H1 (cell line): ENCODE results near the gene NEUROD1. TPM values are rescaled to one million over a fixed set of nuclear protein-coding genes. Genes with fewer than 3 reads are reported as not detected.

Experiments
- CTCF ChIA-PET: fragments of 300-600 bp; sonication (Branson Sonifier 250); formaldehyde crosslinking; loops from one replicate; lab custom pipeline; 2021; ENCODE audit not compliant: partially characterized antibody; lab: Charles Lee
- POLR2A ChIA-PET: fragments of 300-600 bp; sonication (Branson Sonifier 250); formaldehyde crosslinking; loops from one replicate; lab custom pipeline; 2021; ENCODE audit warnings: inconsistent platforms; ENCODE audit not compliant: partially characterized antibody; lab: Charles Lee
- DNase-seq, 2 experiments: peaks; one replicate each; pipeline versions ENCODE4 v3.0.0 to v3.0.0-alpha.2; 2010 to 2022; ENCODE audit warnings: low spot score in 2 of 2, low read depth in 1 of 2, mixed read lengths in 1 of 2
- FAIRE-seq: peaks from 2 replicates; lab custom pipeline; 2011; peaks lifted over from hg19 to GRCh38; lab: Jason Lieb, UNC
- H2AFZ ChIP-seq: 2 replicates; pipeline ENCODE4 v1.8.1; 2012; ENCODE audit warnings: low read length, inconsistent platforms
- H2AK5ac ChIP-seq: 2 replicates; pipeline ENCODE4 v1.6.1; 2013; ENCODE audit warnings: low read depth, low read length
- H2BK120ac ChIP-seq: replicated peaks from 2 replicates; pipeline ENCODE3; 2013; ENCODE audit warnings: low read depth, low read length, inconsistent platforms
- H2BK12ac ChIP-seq: 2 replicates; pipeline ENCODE4 v1.6.1; 2013; ENCODE audit warnings: low read depth, low read length
- H2BK15ac ChIP-seq: 2 replicates; pipeline ENCODE4 v1.6.1; 2013; ENCODE audit warnings: low read length
- H2BK20ac ChIP-seq: 2 replicates; pipeline ENCODE4 v1.6.1; 2013; ENCODE audit warnings: low read length
- H2BK5ac ChIP-seq: 2 replicates; pipeline ENCODE4 v1.6.1; 2013; ENCODE audit warnings: low read depth, low read length
- H3K14ac ChIP-seq: 2 replicates; pipeline ENCODE4 v1.6.1; 2013; ENCODE audit warnings: inconsistent platforms; ENCODE audit not compliant: insufficient read length
- H3K18ac ChIP-seq: 2 replicates; pipeline ENCODE4 v1.6.1; 2013; ENCODE audit warnings: low read length; ENCODE audit errors: extremely low read depth
- H3K23ac ChIP-seq: 2 replicates; pipeline ENCODE4 v1.6.1; 2013; ENCODE audit warnings: inconsistent platforms; ENCODE audit not compliant: insufficient read length
- H3K23me2 ChIP-seq: 2 replicates; pipeline ENCODE4 v1.6.1; 2013; ENCODE audit warnings: low read depth, low read length
- H3K27ac ChIP-seq: 2 replicates; pipeline ENCODE4 v1.6.1; 2011; ENCODE audit warnings: low read depth, low read length, inconsistent platforms
- H3K27me3 ChIP-seq, 4 experiments: replicated peaks in 1 of 4; 1 replicate in 1 of 4; 2 replicates in 3 of 4; pipeline versions ENCODE4 v1.6.1 to v1.8.1; 2011 to 2013; ENCODE audit warnings: low read length in 3 of 4, mild to moderate bottlenecking in 3 of 4, inconsistent platforms in 2 of 4, mixed read lengths in 2 of 4, moderate library complexity in 1 of 4; ENCODE audit not compliant: control insufficient read depth in 3 of 4, insufficient read depth in 3 of 4; ENCODE audit errors: extremely low read depth in 1 of 4
- H3K36me3 ChIP-seq, 4 experiments: 2 replicates each; pipeline versions ENCODE4 v1.6.1 to v1.8.1; 2011 to 2013; ENCODE audit warnings: mild to moderate bottlenecking in 4 of 4, low read length in 3 of 4, moderate library complexity in 2 of 4, control low read depth in 1 of 4, inconsistent platforms in 1 of 4; ENCODE audit not compliant: insufficient read depth in 4 of 4, control insufficient read depth in 2 of 4
- H3K4ac ChIP-seq: replicated peaks from 2 replicates; pipeline ENCODE3; 2013; ENCODE audit warnings: low read length, low read depth, mixed read lengths, inconsistent platforms; ENCODE audit not compliant: insufficient read length
- H3K4me1 ChIP-seq, 4 experiments: replicated peaks in 1 of 4; 1 replicate in 1 of 4; 2 replicates in 3 of 4; pipeline versions ENCODE4 v1.6.1 to v1.8.1; 2011 to 2013; ENCODE audit warnings: low read length in 3 of 4, inconsistent platforms in 2 of 4, mixed read lengths in 1 of 4; ENCODE audit not compliant: insufficient read depth in 4 of 4, control insufficient read depth in 3 of 4
- H3K4me2 ChIP-seq, 2 experiments: 2 replicates each; pipeline versions ENCODE4 v1.6.1 to v1.8.1; 2011 to 2013; ENCODE audit warnings: low read depth in 2 of 2, low read length in 2 of 2, control low read depth in 1 of 2, inconsistent platforms in 1 of 2, mild to moderate bottlenecking in 1 of 2; ENCODE audit not compliant: insufficient read depth in 1 of 2
- H3K4me3 ChIP-seq, 4 experiments: fragments of 200-600, 300-600 bp in 1 of 4; sonication (generic), shearing (Covaris generic), sonication (Bioruptor Twin) in 1 of 4; 2 replicates each; pipeline versions ENCODE4 v1.5.1 to v1.8.1; 2011 to 2016; ENCODE audit warnings: low read length in 4 of 4, low read depth in 3 of 4, control low read depth in 2 of 4, inconsistent platforms in 2 of 4, mild to moderate bottlenecking in 2 of 4, mixed read lengths in 1 of 4, moderate library complexity in 1 of 4; ENCODE audit not compliant: insufficient read depth in 2 of 4; ENCODE audit errors: extremely low read depth in 1 of 4
- H3K56ac ChIP-seq: replicated peaks from 2 replicates; pipeline ENCODE3; 2013; ENCODE audit warnings: low read depth, mild to moderate bottlenecking, mixed read lengths, low read length, inconsistent platforms; ENCODE audit not compliant: insufficient read length
- H3K79me1 ChIP-seq: 2 replicates; pipeline ENCODE4 v1.6.1; 2013; ENCODE audit warnings: low read depth, low read length, control low read depth
- H3K79me2 ChIP-seq, 2 experiments: 2 replicates each; pipeline versions ENCODE4 v1.6.1 to v1.8.1; 2012 to 2013; ENCODE audit warnings: low read length in 2 of 2, mild to moderate bottlenecking in 2 of 2, inconsistent platforms in 1 of 2; ENCODE audit not compliant: insufficient read depth in 2 of 2, control insufficient read depth in 1 of 2
- H3K9ac ChIP-seq, 4 experiments: replicated peaks in 1 of 4; 1 replicate in 1 of 4; 2 replicates in 3 of 4; pipeline versions ENCODE4 v1.6.1 to v1.8.1; 2011 to 2013; ENCODE audit warnings: low read depth in 3 of 4, low read length in 3 of 4, control low read depth in 2 of 4, mild to moderate bottlenecking in 2 of 4, moderate library complexity in 2 of 4, inconsistent platforms in 1 of 4; ENCODE audit errors: extremely low read depth in 1 of 4
- H3K9me3 ChIP-seq, 2 experiments: 2 replicates each; pipeline versions ENCODE4 v1.6.1 to v1.8.1; 2012 to 2013; ENCODE audit warnings: mild to moderate bottlenecking in 2 of 2, moderate library complexity in 2 of 2, control low read depth in 1 of 2, inconsistent platforms in 1 of 2, low read depth in 1 of 2, low read length in 1 of 2, mixed read lengths in 1 of 2; ENCODE audit not compliant: insufficient read depth in 2 of 2
- H4K20me1 ChIP-seq, 2 experiments: replicated peaks in 1 of 2; 2 replicates each; pipeline versions ENCODE3 to v1.8.1; 2011 to 2013; ENCODE audit warnings: inconsistent platforms in 2 of 2, low read length in 2 of 2, mild to moderate bottlenecking in 1 of 2; ENCODE audit not compliant: insufficient read depth in 2 of 2, control insufficient read depth in 1 of 2
- H4K5ac ChIP-seq: 2 replicates; pipeline ENCODE4 v1.6.1; 2013; ENCODE audit warnings: low read length, low read depth, mixed read lengths, inconsistent platforms; ENCODE audit not compliant: insufficient read length
- H4K8ac ChIP-seq: 2 replicates; pipeline ENCODE4 v1.8.0; 2013; ENCODE audit warnings: mild to moderate bottlenecking, moderate library complexity, low read length, inconsistent platforms; ENCODE audit not compliant: insufficient read depth; ENCODE audit errors: extremely low read depth
- H4K91ac ChIP-seq: replicated peaks from 2 replicates; pipeline ENCODE3; 2013; ENCODE audit warnings: low read length, mixed read lengths, inconsistent platforms; ENCODE audit not compliant: insufficient read length
- BRCA1 ChIP-seq: IDR thresholded peaks from 2 replicates; pipeline ENCODE4 v1.6.1; 2012; ENCODE audit warnings: low read depth, low read length, improper control_type of control experiment
- KDM1A ChIP-seq: fragments of 200-600, 300-600 bp; sonication (generic); IDR thresholded peaks from 2 replicates; pipeline ENCODE4 v1.7.1; 2016; ENCODE audit warnings: mild to moderate bottlenecking, low read length, borderline replicate concordance
- MAX ChIP-seq: IDR thresholded peaks from 2 replicates; pipeline ENCODE4 v1.6.1; 2012; ENCODE audit warnings: inconsistent platforms
- PHF8 ChIP-seq: fragments of 200-600 bp; sonication (generic); conservative IDR thresholded peaks from 2 replicates; pipeline ENCODE4 v1.7.1; 2012; ENCODE audit warnings: low read depth, mild to moderate bottlenecking, inconsistent platforms, low read length, moderate library complexity
- RNF2 ChIP-seq: fragments of 200-900, 300-1000 bp; sonication (generic); IDR thresholded peaks from 2 replicates; pipeline ENCODE4 v1.7.1; 2016; ENCODE audit warnings: borderline replicate concordance, low read depth, mild to moderate bottlenecking, antibody characterized with exemption, low read length; ENCODE audit not compliant: poor library complexity, severe bottlenecking; ENCODE audit errors: missing control alignments
- SAP30 ChIP-seq: fragments of 300-600 bp; sonication (generic); IDR thresholded peaks from 2 replicates; pipeline ENCODE4 v1.7.1; 2012; ENCODE audit warnings: low read length, moderate library complexity, mild to moderate bottlenecking, inconsistent platforms; ENCODE audit not compliant: insufficient read depth, insufficient replicate concordance
- SUZ12 ChIP-seq: fragments of 200-600 bp; sonication (generic); IDR thresholded peaks from 2 replicates; pipeline ENCODE4 v1.6.1; 2012; ENCODE audit warnings: mild to moderate bottlenecking, inconsistent platforms, low read length, moderate library complexity, mixed read lengths
- TAF7 ChIP-seq: optimal IDR thresholded peaks from 2 replicates; pipeline ENCODE3; 2011; ENCODE audit warnings: low read depth, mild to moderate bottlenecking, inconsistent platforms, low read length, moderate library complexity, borderline replicate concordance
- WGBS, 2 experiments: shearing (Covaris generic) in 1 of 2; methylation state at CpG; one replicate each; pipeline versions ENCODE4 v1.1.6 to v1.1.7; 2013 to 2015; ENCODE audit warnings: low lambda C conversion rate in 2 of 2, mixed read lengths in 2 of 2, inconsistent platforms in 1 of 2, low coverage in 1 of 2, missing lambda C conversion rate in 1 of 2; ENCODE audit not compliant: insufficient replicate concordance in 2 of 2, insufficient coverage in 1 of 2, insufficient read length in 1 of 2; ENCODE audit errors: extremely low coverage in 1 of 2, missing lambda C conversion rate in 1 of 2; 5-methylcytosine and 5-hydroxymethylcytosine counted together
- polyA plus RNA-seq, 7 experiments: library from polyadenylated mRNA; depleted of rRNA in 3 of 7; stranded (reverse) in 5 of 7; unstranded in 2 of 7; fragments of >200 nt in 5 of 7; fragments of 200-250 nt in 2 of 7; gene quantifications; 1 replicate in 5 of 7; 2 replicates in 1 of 7; 4 replicates in 1 of 7; pipeline versions ENCODE4 v1.2.1 to v1.2.3, GENCODE V29; 2011 to 2013; ENCODE audit warnings: missing spikeins in 2 of 7, mixed read lengths in 2 of 7
- total RNA-seq: library from RNA; stranded (reverse); fragmentation: NEBNext Ultra II Directional; extraction: Animal tissue kit (Norgen Biotek cat#: 25700); gene quantifications from 2 replicates; pipeline ENCODE4 v1.2.1, GENCODE V29; 2021

NEUROD1 gene
- total and polyA plus RNA-seq, 2 of the 8 experiments (the other 6 are each of a cell fraction or from before 2014, with no cell fraction given) = 0.08 TPM; not detected in 1

- FAIRE-seq (no peak), DNase-seq (peak in 1 of 2 experiments; percentile 50)
- peak overlapping the region in 1 of 4 experiments; percentile 66; a peak in 4 of 8 replicates for H3K4me3 ChIP-seq
- no peak overlapping the region for H2AFZ ChIP-seq
- no peaks in the 10 kb centered on the region; a peak in 1 of 8 replicates for H3K36me3 ChIP-seq
- H4K91ac ChIP-seq = no peak overlapping the region
- peaks cover 27 to 45% of the 10 kb centered on the region in 2 experiments for H4K20me1 ChIP-seq
- ChIA-PET CTCF (interaction anchor here (1.2 to 3.6 kb wide), 2 partner anchors 25 kb away, joined by 3 to 16 read pairs; partner anchors contain the start of gene CERKL), POLR2A (interaction anchor here (1.0 to 2.2 kb wide), 2 partner anchors 25 to 225 kb away, joined by 3 to 12 read pairs; partner anchors contain the start of genes CERKL and ITGA4)
- peaks cover 16 to 49% (median 26%) of the 10 kb centered on the region in 4 experiments for H3K4me1 ChIP-seq
- no peak overlapping the region for H3K9ac ChIP-seq
- H3K27me3 ChIP-seq = peaks cover 77 to 98% (median 87%) of the 10 kb centered on the region in 4 experiments
- 0 out of 2 replicates have a peak overlapping the region, but pooled peaks have one; percentile 81 for H2BK15ac ChIP-seq
- H3K14ac ChIP-seq = no peak overlapping the region
- H3K79me1 ChIP-seq = no peaks in the 10 kb centered on the region
- no peak overlapping the region for H3K56ac ChIP-seq
- peak overlapping the region; percentile 50; the same call in 1 of the 2 replicates for H2BK12ac ChIP-seq
- no peak overlapping the region for H3K23ac ChIP-seq
- H3K18ac ChIP-seq = no peak overlapping the region
- peak overlapping the region; percentile 76 to 100; a peak in 3 of 4 replicates for H3K4me2 ChIP-seq
- H2BK20ac ChIP-seq = no peak overlapping the region
- H2BK120ac ChIP-seq = no peak overlapping the region
- WGBS, 2 experiments = 15% methylated on average over 23 of the region's 24 CpGs; no CpG with 5 or more reads in 1 of the 2 experiments
- H2BK5ac ChIP-seq = no peak overlapping the region
- H3K27ac ChIP-seq = no peak overlapping the region
- H3K79me2 ChIP-seq = no peaks in the 10 kb centered on the region
- H3K4ac ChIP-seq = no peak overlapping the region
- peaks cover 16% of the 10 kb centered on the region; the same call in 1 of the 2 replicates for H3K23me2 ChIP-seq
- H4K5ac ChIP-seq = no peak overlapping the region
- no peak overlapping the region for H4K8ac ChIP-seq
- H3K9me3 ChIP-seq = no peaks in the 10 kb centered on the region
- H2AK5ac ChIP-seq = no peak overlapping the region
- TF ChIP-seq BRCA1 = no peak
- no peak for TF ChIP-seq PHF8
- no peak for TF ChIP-seq TAF7
- TF ChIP-seq KDM1A = no peak
- TF ChIP-seq MAX = no peak
- TF ChIP-seq RNF2 = no peak
- no peak for TF ChIP-seq SAP30
- TF ChIP-seq SUZ12 = no peak
Measured at GRCh38 chr2:181682026-181682789, 1.9 kb upstream of the NEUROD1 start.
